HepG2 (cell line): Measurements from ENCODE around the gene INTS7. TPM values are rescaled to one million over a fixed set of nuclear protein-coding genes. Genes with fewer than 3 reads are reported as not detected.

Experiments used
- ATF1 ChIP-seq: IDR thresholded peaks from 2 replicates; pipeline ENCODE4 v1.6.1; 2016; ENCODE audit warnings: mild to moderate bottlenecking, control low read depth
- CERS6 ChIP-seq: sonication (generic); formaldehyde crosslinking; IDR thresholded peaks from 2 replicates; pipeline ENCODE4 v1.5.0; 2020; ENCODE audit warnings: missing genetic modification reagents
- CREB1 ChIP-seq, 2 experiments: fragments of 450-650 bp in 1 of 2; IDR thresholded peaks; 2 replicates each; pipeline ENCODE4 v1.6.1; 2016 to 2017; ENCODE audit warnings: control low read depth in 1 of 2, mild to moderate bottlenecking in 1 of 2, missing compliant biosample characterization in 1 of 2, missing genetic modification characterization in 1 of 2
- GFI1 ChIP-seq: sonication (generic); formaldehyde crosslinking; IDR thresholded peaks from 2 replicates; pipeline ENCODE4 v1.5.0; 2020; ENCODE audit warnings: missing genetic modification reagents, mild to moderate bottlenecking, borderline replicate concordance
- HNRNPL ChIP-seq: fragments of 200-400 bp; formaldehyde crosslinking; IDR thresholded peaks from 2 replicates; pipeline ENCODE4 v1.6.1; 2017; ENCODE audit warnings: mild to moderate bottlenecking, low read depth, low read length
- KAT8 ChIP-seq: IDR thresholded peaks from 2 replicates; pipeline ENCODE4 v1.6.1; 2016; ENCODE audit warnings: missing genetic modification reagents, missing compliant biosample characterization
- KDM1A ChIP-seq: IDR thresholded peaks from 2 replicates; pipeline ENCODE4 v1.6.1; 2016; ENCODE audit warnings: missing compliant biosample characterization
- LCORL ChIP-seq, 2 experiments: fragments of 450-650 bp in 1 of 2; sonication (generic) in 1 of 2; formaldehyde crosslinking in 1 of 2; IDR thresholded peaks; 2 replicates each; pipeline versions ENCODE4 v1.5.0 to v1.6.1; 2017 to 2020; ENCODE audit warnings: antibody characterized with exemption in 1 of 2, missing genetic modification reagents in 1 of 2
- ONECUT2 ChIP-seq: sonication (generic); formaldehyde crosslinking; IDR thresholded peaks from 2 replicates; pipeline ENCODE4 v1.4.0; 2020; ENCODE audit warnings: missing genetic modification reagents
- PREB ChIP-seq: sonication (generic); formaldehyde crosslinking; IDR thresholded peaks from 2 replicates; pipeline ENCODE4 v1.4.0; 2020; ENCODE audit warnings: missing genetic modification reagents
- RELA ChIP-seq: sonication (generic); formaldehyde crosslinking; IDR thresholded peaks from 2 replicates; pipeline ENCODE4 v1.4.0; 2020; ENCODE audit warnings: missing genetic modification reagents
- REPIN1 ChIP-seq: sonication (generic); formaldehyde crosslinking; IDR thresholded peaks from 2 replicates; pipeline ENCODE4 v1.8.0; 2022; ENCODE audit warnings: missing genetic modification reagents, low read depth, mild to moderate bottlenecking, borderline replicate concordance
- RXRB ChIP-seq: IDR thresholded peaks from 2 replicates; pipeline ENCODE4 v1.6.1; 2016; ENCODE audit warnings: borderline replicate concordance, missing genetic modification reagents, missing compliant biosample characterization
- STAG1 ChIP-seq: sonication (generic); formaldehyde crosslinking; IDR thresholded peaks from 2 replicates; pipeline ENCODE4 v1.4.0; 2020; ENCODE audit warnings: missing genetic modification reagents
- TERF1 ChIP-seq: sonication (generic); formaldehyde crosslinking; IDR thresholded peaks from 2 replicates; pipeline ENCODE4 v1.8.0; 2022; ENCODE audit warnings: mild to moderate bottlenecking, missing genetic modification reagents, moderate library complexity
- YEATS4 ChIP-seq: sonication (generic); formaldehyde crosslinking; IDR thresholded peaks from 2 replicates; pipeline ENCODE4 v1.4.0; 2020; ENCODE audit warnings: missing genetic modification reagents, borderline replicate concordance
- ZBTB46 ChIP-seq: sonication (generic); formaldehyde crosslinking; IDR thresholded peaks from 2 replicates; pipeline ENCODE4 v1.4.0; 2020; ENCODE audit warnings: mild to moderate bottlenecking, missing genetic modification reagents, borderline replicate concordance
- ZHX1 ChIP-seq: sonication (generic); formaldehyde crosslinking; IDR thresholded peaks from 2 replicates; pipeline ENCODE4 v1.8.1; 2022; ENCODE audit warnings: low read depth, mild to moderate bottlenecking, missing genetic modification reagents
- ZNF430 ChIP-seq: sonication (generic); formaldehyde crosslinking; IDR thresholded peaks from 2 replicates; pipeline ENCODE4 v1.9.0; 2021; ENCODE audit warnings: mild to moderate bottlenecking, missing genetic modification reagents
- ZNF766 ChIP-seq: sonication (generic); formaldehyde crosslinking; IDR thresholded peaks from 2 replicates; pipeline ENCODE4 v1.5.0; 2020; ENCODE audit warnings: missing genetic modification reagents, borderline replicate concordance
- ZNF792 ChIP-seq: IDR thresholded peaks from 2 replicates; pipeline ENCODE4 v1.6.1; 2016
- polyA plus RNA-seq, 8 experiments: library from polyadenylated mRNA; depleted of rRNA in 3 of 8; stranded (reverse) in 7 of 8; unstranded in 1 of 8; fragments of >200 nt; fragmentation: Illumina TruSeq in 4 of 8; extraction: Trizol in 4 of 8; gene quantifications; 2 replicates each; pipeline versions ENCODE4 v1.2.1 to v1.2.3, GENCODE V29; 2011 to 2016; ENCODE audit warnings: low read depth in 4 of 8, missing spikeins in 1 of 8, mixed read lengths in 1 of 8; ENCODE audit not compliant: insufficient read depth in 1 of 8
- total RNA-seq, 5 experiments: library from RNA; depleted of rRNA; stranded (reverse); fragments of >200 nt; fragmentation: Illumina TruSeq; extraction: Trizol; gene quantifications; 2 replicates each; pipeline ENCODE4 v1.2.3, GENCODE V29; 2016; ENCODE audit warnings: low read depth in 1 of 5

Gene INTS7
- total and polyA plus RNA-seq, 2 of the 13 experiments (the other 11 are each of a cell fraction or from before 2014, with no cell fraction given): 18.3 to 22.4 TPM

- TF ChIP-seq HNRNPL (0 out of 2 replicates have a peak, but pooled peaks have one; percentile 19), PREB (CRISPR knock-in tag) (no peak), RELA (CRISPR knock-in tag) (0 out of 2 replicates have a peak, but pooled peaks have one; percentile 29), KDM1A (peak; percentile 47; the same call in 1 of the 2 replicates), LCORL (IDR thresholded peaks at IDR 0.05) (no peak), LCORL (CRISPR knock-in tag; IDR thresholded peaks at IDR 0.05) (peak; percentile 78), ZNF430 (CRISPR knock-in tag) (no peak), ATF1 (0 out of 2 replicates have a peak, but pooled peaks have one; percentile 4), RXRB (CRISPR knock-in tag) (peak; percentile 79), TERF1 (CRISPR knock-in tag) (no peak), ZNF792 (CRISPR knock-in tag) (peak; percentile 64; the same call in 1 of the 2 replicates), KAT8 (CRISPR knock-in tag) (peak; percentile 73), STAG1 (CRISPR knock-in tag) (peak; percentile 96), GFI1 (peak; percentile 38; the same call in 1 of the 2 replicates), YEATS4 (CRISPR knock-in tag) (0 out of 2 replicates have a peak, but pooled peaks have one; percentile 42), ONECUT2 (CRISPR knock-in tag) (no peak), CREB1 (IDR thresholded peaks at IDR 0.05) (no peak), CREB1 (CRISPR knock-in tag; IDR thresholded peaks at IDR 0.05) (peak; percentile 61; the same call in 1 of the 2 replicates), ZNF766 (CRISPR knock-in tag) (0 out of 2 replicates have a peak, but pooled peaks have one; percentile 68), REPIN1 (CRISPR knock-in tag) (peak; percentile 53; the same call in 1 of the 2 replicates), ZHX1 (CRISPR knock-in tag) (no peak), CERS6 (CRISPR knock-in tag) (no peak), ZBTB46 (CRISPR knock-in tag) (no peak)
Observed at GRCh38 chr1:211944733-211945500, 90.4 kb downstream of the INTS7 start (continued).
